ENCODE measurements around the gene ZBTB8OS.

The ZBTB8OS gene

GRCh38 chr1:32605711-32606424, 44.5 kb downstream of the ZBTB8OS start:
- no peak for DNase-seq (ENCODE audit: extremely low read depth, low read depth)

GRCh38 chr1:32600034-32600433, 50.3 kb downstream of the ZBTB8OS start:
- no peak for DNase-seq (ENCODE audit: extremely low read depth, low read depth)
- no peak for TF ChIP-seq CTCF (IDR thresholded peaks at IDR 0.05; ENCODE audit: low read depth, low read length)

More at GRCh38 chr1:32605711-32606424, 44.5 kb downstream of the ZBTB8OS start:
- no peak for TF ChIP-seq CTCF (IDR thresholded peaks at IDR 0.05; ENCODE audit: low read depth, low read length)

- DNase-seq (ENCODE audit: extremely low read depth, low read depth) = no peak
- no peak for TF ChIP-seq CTCF (IDR thresholded peaks at IDR 0.05; ENCODE audit: low read depth, low read length)
Measured at GRCh38 chr1:32592943-32593342, 57.4 kb downstream of the ZBTB8OS start.

- DNase-seq (ENCODE audit: extremely low read depth, low read depth) = no peak
- no peak for TF ChIP-seq CTCF (IDR thresholded peaks at IDR 0.05; ENCODE audit: low read depth, low read length)
Measured at GRCh38 chr1:32580348-32581017, 69.9 kb downstream of the ZBTB8OS start.
